HCT116 (cell line): ENCODE data around the gene RFX2. TPM values are rescaled to one million over a fixed set of nuclear protein-coding genes. Genes with fewer than 3 reads are reported as not detected.

Experiments used
- ATAC-seq: fragments of 200-7000 bp; cut with Tn5 transposase; 2 replicates; pipeline ENCODE4 v1.9.1; 2020; ENCODE audit warnings: mild to moderate bottlenecking, moderate library complexity
- BruUV-seq: library from RNA; stranded (reverse); fragments of 400-500 nt; replicated peaks from 2 replicates; lab custom pipeline; 2021; lab: Mats Ljungman, UMichigan
- CTCF ChIA-PET: fragments of 300-600 bp; sonication (Branson Sonifier 250); formaldehyde crosslinking; loops from one replicate; lab custom pipeline; 2021; ENCODE audit warnings: antibody characterized with exemption; lab: Charles Lee
- POLR2A ChIA-PET: fragments of 300-600, 350-600 bp; sonication (Branson Sonifier 250); formaldehyde crosslinking; loops from one replicate; lab custom pipeline; 2021; ENCODE audit warnings: antibody characterized with exemption; lab: Charles Lee
- RAD21 ChIA-PET, 2 experiments: fragments of 300-600 bp; sonication (Branson Sonifier 250); formaldehyde crosslinking; loops; one replicate each; lab custom pipeline; 2023; ENCODE audit warnings: low total read pairs in 2 of 2; ENCODE audit not compliant: uncharacterized antibody in 2 of 2, unreplicated experiment in 2 of 2, low non-redundant PET in 1 of 2; lab: Charles Lee
- DNase-seq: peaks from one replicate; pipeline ENCODE4 v3.0.0-alpha.2; 2010; ENCODE audit warnings: low read depth, low spot score
- H2AFZ ChIP-seq: fragments of 200-600 bp; shearing (Covaris generic), sonication (generic); 2 replicates; pipeline ENCODE4 v1.6.1; 2017; ENCODE audit warnings: low read depth, mixed run types, mixed read lengths, antibody characterized with exemption, low read length; ENCODE audit not compliant: poor library complexity, severe bottlenecking
- H3K27ac ChIP-seq: 2 replicates; pipeline ENCODE4 v1.5.1; 2012; ENCODE audit warnings: low read depth, low read length
- H3K27me3 ChIP-seq: fragments of 200-600 bp; sonication (generic); 2 replicates; pipeline ENCODE4 v1.6.1; 2016; ENCODE audit warnings: mixed run types, low read length, mixed read lengths; ENCODE audit not compliant: insufficient read depth
- H3K36me3 ChIP-seq, 2 experiments: fragments of 200-500 bp in 1 of 2; fragments of 200-600 bp in 1 of 2; sonication (Bioruptor generic) in 1 of 2; sonication (generic) in 1 of 2; 2 replicates each; pipeline versions ENCODE4 v1.5.1 to v1.6.1; 2014 to 2016; ENCODE audit warnings: low read length in 2 of 2, inconsistent platforms in 1 of 2, mixed read lengths in 1 of 2, mixed run types in 1 of 2; ENCODE audit not compliant: insufficient read depth in 2 of 2, control insufficient read depth in 1 of 2
- H3K4me1 ChIP-seq, 2 experiments: fragments of 200-600 bp in 1 of 2; sonication (generic) in 1 of 2; 2 replicates each; pipeline versions ENCODE4 v1.5.1 to v1.6.1; 2012 to 2017; ENCODE audit warnings: low read length in 2 of 2, inconsistent platforms in 1 of 2, mild to moderate bottlenecking in 1 of 2, mixed read lengths in 1 of 2, mixed run types in 1 of 2, moderate library complexity in 1 of 2; ENCODE audit not compliant: insufficient read depth in 2 of 2, control insufficient read depth in 1 of 2
- H3K4me2 ChIP-seq: fragments of 200-600 bp; sonication (generic); 2 replicates; pipeline ENCODE4 v1.6.1; 2017; ENCODE audit warnings: mixed run types, low read length, mixed read lengths
- H3K4me3 ChIP-seq, 2 experiments: fragments of 200-600 bp in 1 of 2; sonication (generic) in 1 of 2; replicated peaks in 1 of 2; 2 replicates each; pipeline ENCODE4 v1.5.1; 2011 to 2016; ENCODE audit warnings: low read length in 2 of 2, control low read depth in 1 of 2, low read depth in 1 of 2, mild to moderate bottlenecking in 1 of 2, mixed read lengths in 1 of 2, mixed run types in 1 of 2
- H3K79me2 ChIP-seq: fragments of 200-600 bp; sonication (generic); 2 replicates; pipeline ENCODE4 v1.6.1; 2017; ENCODE audit warnings: mild to moderate bottlenecking, mixed run types, low read length, moderate library complexity, mixed read lengths; ENCODE audit not compliant: insufficient read depth
- H3K9ac ChIP-seq: fragments of 200-600 bp; sonication (generic); 2 replicates; pipeline ENCODE4 v1.6.1; 2016; ENCODE audit warnings: low read length, mixed read lengths
- H3K9me2 ChIP-seq: fragments of 200-600 bp; sonication (generic), shearing (Covaris generic); 2 replicates; pipeline ENCODE4 v1.6.1; 2017; ENCODE audit warnings: mixed run types, mild to moderate bottlenecking, moderate library complexity; ENCODE audit not compliant: insufficient read depth
- H3K9me3 ChIP-seq, 2 experiments: fragments of 200-500 bp in 1 of 2; fragments of 200-600 bp in 1 of 2; sonication (Bioruptor generic) in 1 of 2; sonication (generic) in 1 of 2; 2 replicates each; pipeline ENCODE4 v1.6.1; 2014 to 2017; ENCODE audit warnings: low read length in 2 of 2, mixed read lengths in 2 of 2, inconsistent platforms in 1 of 2, low read depth in 1 of 2, mild to moderate bottlenecking in 1 of 2, mixed run types in 1 of 2, moderate library complexity in 1 of 2; ENCODE audit not compliant: control insufficient read depth in 1 of 2, insufficient read depth in 1 of 2
- H4K20me1 ChIP-seq: fragments of 200-600 bp; sonication (generic), shearing (Covaris generic); 2 replicates; pipeline ENCODE4 v1.6.1; 2017; ENCODE audit warnings: mixed run types, mild to moderate bottlenecking, moderate library complexity; ENCODE audit not compliant: insufficient read depth
- CBX3 ChIP-seq: IDR thresholded peaks from 2 replicates; pipeline ENCODE4 v1.6.1; 2012; ENCODE audit warnings: low read depth
- JUND ChIP-seq: IDR thresholded peaks from 2 replicates; pipeline ENCODE4 v1.6.1; 2012
- MAX ChIP-seq: IDR thresholded peaks from 2 replicates; pipeline ENCODE4 v1.6.1; 2012
- POLR2AphosphoS5 ChIP-seq: IDR thresholded peaks from 2 replicates; pipeline ENCODE4 v1.6.1; 2011; ENCODE audit warnings: mild to moderate bottlenecking, low read depth, low read length, moderate library complexity
- RAD21 ChIP-seq: IDR thresholded peaks from 2 replicates; pipeline ENCODE4 v1.6.1; 2012; ENCODE audit warnings: low read depth, mild to moderate bottlenecking
- SIN3A ChIP-seq: IDR thresholded peaks from 2 replicates; pipeline ENCODE4 v1.6.1; 2012; ENCODE audit warnings: low read depth
- SRF ChIP-seq: IDR thresholded peaks from 2 replicates; pipeline ENCODE4 v1.6.1; 2012; ENCODE audit warnings: low read depth
- TCF7L2 ChIP-seq: IDR thresholded peaks from 2 replicates; pipeline ENCODE4 v1.7.0; 2011; ENCODE audit warnings: borderline replicate concordance, inconsistent platforms; ENCODE audit not compliant: insufficient read depth, insufficient read length; ENCODE audit errors: extremely low read depth
- ZNF274 ChIP-seq: fragments of 200-500 bp; sonication (Bioruptor generic); IDR thresholded peaks from 2 replicates; pipeline ENCODE4 v1.6.1; 2014; ENCODE audit warnings: mild to moderate bottlenecking, low read depth, low read length, inconsistent platforms
- intact Hi-C: fragments of 100-400 bp; cut with micrococcal nuclease; formaldehyde crosslinking; loops from 2 replicates; pipeline ENCODE4 v1.10.0; 2022
- total RNA-seq: library from RNA; stranded (reverse); gene quantifications from one replicate; pipeline ENCODE4 v1.2.1, GENCODE V29; 2021; ENCODE audit not compliant: unreplicated experiment
- TF ChIP-seq, protein P1 (sequence below): IDR thresholded peaks from 2 replicates; pipeline ENCODE4 v1.6.1; 2012; ENCODE audit warnings: low read depth

RFX2 gene
- total RNA-seq, 1 experiment from 2014 or later = 13.7 TPM

DNA sequence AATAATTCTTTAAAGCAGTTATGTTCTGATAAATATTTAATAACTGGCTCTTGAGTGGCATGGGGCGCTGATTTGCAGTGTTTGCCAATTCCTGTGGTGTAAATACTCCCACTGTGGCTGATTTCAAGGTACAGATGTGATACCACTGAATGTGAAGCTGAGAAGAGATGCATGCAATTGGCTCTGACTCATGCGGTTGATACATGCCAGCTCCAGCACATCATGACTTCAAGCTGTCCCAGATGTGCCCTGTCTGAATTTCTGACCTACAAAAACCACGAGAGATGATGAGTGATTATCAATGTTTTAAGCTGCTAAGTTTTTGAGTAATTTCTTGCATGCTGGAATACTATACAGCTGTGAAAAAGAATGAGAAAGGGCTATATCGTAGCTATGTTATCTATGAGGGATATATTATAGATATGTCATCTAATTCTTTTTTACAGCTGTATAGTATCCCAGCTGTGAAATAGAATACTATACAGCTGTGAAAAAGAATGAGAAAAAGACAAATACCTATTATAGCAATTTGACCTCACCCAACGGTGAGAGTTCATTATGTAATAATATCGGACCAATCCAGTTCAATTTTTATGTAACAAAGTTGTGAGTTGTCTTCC, 17.5 kb upstream of the RFX2 start:
- CTCF ChIA-PET = interaction anchor here (1.4 kb wide), 1 partner anchor 79 kb away, joined by 3 read pairs; no protein-coding TSS in a partner anchor
- intact Hi-C loops = loop anchor here (2.0 to 5.0 kb wide), 3 partner anchors 169 to 735 kb away; no protein-coding TSS in a partner anchor
- POLR2A ChIA-PET = no interaction called here

More for the DNA sequence above, 17.5 kb upstream of the RFX2 start:
- no TSS peak for BruUV-seq
- Histone ChIP-seq H4K20me1 (no peaks in the 10 kb centered on the region), H3K27me3 (peaks cover 6% of the 10 kb centered on the region), H3K9ac (no peak overlapping the region), H2AFZ (no peak overlapping the region), H3K79me2 (no peaks in the 10 kb centered on the region), H3K4me1 (0 out of 4 replicates have a peak, but pooled peaks cover 0 to 5% of the 10 kb centered on the region in 2 experiments), H3K4me3 (no peak overlapping the region), H3K27ac (no peak overlapping the region), H3K9me3 (no peaks in the 10 kb centered on the region; a peak in 1 of 4 replicates), H3K9me2 (no peaks in the 10 kb centered on the region), H3K4me2 (no peak overlapping the region), H3K36me3 (no peaks in the 10 kb centered on the region)
- TF ChIP-seq POLR2AphosphoS5 (no peak), SRF (no peak), ZNF274 (no peak), JUND (no peak), RAD21 (no peak), MAX (no peak), SIN3A (no peak), CBX3 (no peak), TCF7L2 (no peak)
- TF ChIP-seq, protein P1, sequence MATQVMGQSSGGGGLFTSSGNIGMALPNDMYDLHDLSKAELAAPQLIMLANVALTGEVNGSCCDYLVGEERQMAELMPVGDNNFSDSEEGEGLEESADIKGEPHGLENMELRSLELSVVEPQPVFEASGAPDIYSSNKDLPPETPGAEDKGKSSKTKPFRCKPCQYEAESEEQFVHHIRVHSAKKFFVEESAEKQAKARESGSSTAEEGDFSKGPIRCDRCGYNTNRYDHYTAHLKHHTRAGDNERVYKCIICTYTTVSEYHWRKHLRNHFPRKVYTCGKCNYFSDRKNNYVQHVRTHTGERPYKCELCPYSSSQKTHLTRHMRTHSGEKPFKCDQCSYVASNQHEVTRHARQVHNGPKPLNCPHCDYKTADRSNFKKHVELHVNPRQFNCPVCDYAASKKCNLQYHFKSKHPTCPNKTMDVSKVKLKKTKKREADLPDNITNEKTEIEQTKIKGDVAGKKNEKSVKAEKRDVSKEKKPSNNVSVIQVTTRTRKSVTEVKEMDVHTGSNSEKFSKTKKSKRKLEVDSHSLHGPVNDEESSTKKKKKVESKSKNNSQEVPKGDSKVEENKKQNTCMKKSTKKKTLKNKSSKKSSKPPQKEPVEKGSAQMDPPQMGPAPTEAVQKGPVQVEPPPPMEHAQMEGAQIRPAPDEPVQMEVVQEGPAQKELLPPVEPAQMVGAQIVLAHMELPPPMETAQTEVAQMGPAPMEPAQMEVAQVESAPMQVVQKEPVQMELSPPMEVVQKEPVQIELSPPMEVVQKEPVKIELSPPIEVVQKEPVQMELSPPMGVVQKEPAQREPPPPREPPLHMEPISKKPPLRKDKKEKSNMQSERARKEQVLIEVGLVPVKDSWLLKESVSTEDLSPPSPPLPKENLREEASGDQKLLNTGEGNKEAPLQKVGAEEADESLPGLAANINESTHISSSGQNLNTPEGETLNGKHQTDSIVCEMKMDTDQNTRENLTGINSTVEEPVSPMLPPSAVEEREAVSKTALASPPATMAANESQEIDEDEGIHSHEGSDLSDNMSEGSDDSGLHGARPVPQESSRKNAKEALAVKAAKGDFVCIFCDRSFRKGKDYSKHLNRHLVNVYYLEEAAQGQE = no peak
- no peak for DNase-seq
- no peak for ATAC-seq
- RAD21 ChIA-PET = no interaction called here
